PC-3 (cell line): ENCODE data around the gene SLC17A7.

Experiments used
- EZH2 ChIP-seq: fragments of 300-600 bp; sonication (generic); IDR thresholded peaks from one replicate; pipeline ENCODE4 v1.6.1; 2017; ENCODE audit warnings: antibody characterized with exemption, mild to moderate bottlenecking, low read length; ENCODE audit not compliant: unreplicated experiment
- EZH2phosphoT487 ChIP-seq: fragments of 300-600 bp; sonication (generic); IDR thresholded peaks from 2 replicates; pipeline ENCODE4 v1.6.1; 2018; ENCODE audit warnings: mild to moderate bottlenecking, antibody characterized with exemption, low read length, borderline replicate concordance
- TF ChIP-seq, protein P1 (sequence below): fragments of 300-600 bp; sonication (generic); conservative IDR thresholded peaks from 2 replicates; pipeline ENCODE4 v1.5.1; 2017; ENCODE audit warnings: antibody characterized with exemption, low read depth, mild to moderate bottlenecking, low read length

GRCh38 chr19:49473868-49474541 lies 32.7 kb upstream of the SLC17A7 start, which contains the start of gene FLT3LG:
- TF ChIP-seq EZH2 (no peak), EZH2phosphoT487 (no peak)
- TF ChIP-seq, protein P1, sequence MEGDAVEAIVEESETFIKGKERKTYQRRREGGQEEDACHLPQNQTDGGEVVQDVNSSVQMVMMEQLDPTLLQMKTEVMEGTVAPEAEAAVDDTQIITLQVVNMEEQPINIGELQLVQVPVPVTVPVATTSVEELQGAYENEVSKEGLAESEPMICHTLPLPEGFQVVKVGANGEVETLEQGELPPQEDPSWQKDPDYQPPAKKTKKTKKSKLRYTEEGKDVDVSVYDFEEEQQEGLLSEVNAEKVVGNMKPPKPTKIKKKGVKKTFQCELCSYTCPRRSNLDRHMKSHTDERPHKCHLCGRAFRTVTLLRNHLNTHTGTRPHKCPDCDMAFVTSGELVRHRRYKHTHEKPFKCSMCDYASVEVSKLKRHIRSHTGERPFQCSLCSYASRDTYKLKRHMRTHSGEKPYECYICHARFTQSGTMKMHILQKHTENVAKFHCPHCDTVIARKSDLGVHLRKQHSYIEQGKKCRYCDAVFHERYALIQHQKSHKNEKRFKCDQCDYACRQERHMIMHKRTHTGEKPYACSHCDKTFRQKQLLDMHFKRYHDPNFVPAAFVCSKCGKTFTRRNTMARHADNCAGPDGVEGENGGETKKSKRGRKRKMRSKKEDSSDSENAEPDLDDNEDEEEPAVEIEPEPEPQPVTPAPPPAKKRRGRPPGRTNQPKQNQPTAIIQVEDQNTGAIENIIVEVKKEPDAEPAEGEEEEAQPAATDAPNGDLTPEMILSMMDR: peak; percentile 99
